ENCODE results near the gene FAM3D.
"Not testable (repeated sequence)": the region's sequence is repeated elsewhere in the genome, so short reads cannot be mapped to it uniquely, and the experiment has no call there.

The FAM3D gene

DNA sequence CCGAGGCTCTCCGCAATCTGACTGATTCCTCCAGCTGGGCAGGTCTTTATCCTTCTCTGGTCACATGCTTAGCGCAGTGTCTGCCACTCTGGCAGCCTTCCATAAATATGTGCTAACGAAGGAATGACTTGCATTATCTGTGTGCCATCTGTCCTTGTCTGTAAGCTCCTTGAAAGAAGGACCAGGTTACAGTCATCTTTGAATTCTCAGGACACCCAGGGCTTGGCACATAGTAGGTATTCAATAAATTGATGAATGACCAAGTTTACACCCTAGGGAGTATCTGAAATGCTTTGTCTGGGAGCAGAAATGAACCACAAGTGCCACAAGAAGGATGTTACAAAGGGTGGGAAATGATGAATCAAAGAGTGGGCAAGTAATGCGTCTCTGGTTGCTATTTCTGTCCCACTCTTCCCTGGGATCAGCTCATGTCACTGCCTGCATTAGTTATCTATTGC, 16.5 kb upstream of the FAM3D start:
- no peak for DNase-seq

DNA sequence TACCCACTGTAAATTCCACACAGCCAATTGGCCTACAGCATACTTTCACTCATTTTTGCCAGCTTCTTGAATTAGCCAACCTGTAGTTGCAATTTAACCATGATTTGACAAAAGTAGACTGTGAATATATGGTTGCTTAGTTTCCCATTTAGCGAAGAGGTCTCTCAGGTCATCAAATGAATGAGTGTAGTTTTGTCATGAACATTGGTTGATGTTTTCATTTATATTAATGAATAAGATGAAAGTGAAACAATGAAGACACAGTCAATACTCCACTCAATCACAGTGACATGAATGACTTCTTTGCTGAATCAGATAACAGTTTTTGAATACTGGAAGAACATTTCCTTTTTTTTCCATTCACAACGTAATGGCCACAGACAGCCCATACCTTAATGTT, 15.3 kb upstream of the FAM3D start:
- DNase-seq: no peak

DNA sequence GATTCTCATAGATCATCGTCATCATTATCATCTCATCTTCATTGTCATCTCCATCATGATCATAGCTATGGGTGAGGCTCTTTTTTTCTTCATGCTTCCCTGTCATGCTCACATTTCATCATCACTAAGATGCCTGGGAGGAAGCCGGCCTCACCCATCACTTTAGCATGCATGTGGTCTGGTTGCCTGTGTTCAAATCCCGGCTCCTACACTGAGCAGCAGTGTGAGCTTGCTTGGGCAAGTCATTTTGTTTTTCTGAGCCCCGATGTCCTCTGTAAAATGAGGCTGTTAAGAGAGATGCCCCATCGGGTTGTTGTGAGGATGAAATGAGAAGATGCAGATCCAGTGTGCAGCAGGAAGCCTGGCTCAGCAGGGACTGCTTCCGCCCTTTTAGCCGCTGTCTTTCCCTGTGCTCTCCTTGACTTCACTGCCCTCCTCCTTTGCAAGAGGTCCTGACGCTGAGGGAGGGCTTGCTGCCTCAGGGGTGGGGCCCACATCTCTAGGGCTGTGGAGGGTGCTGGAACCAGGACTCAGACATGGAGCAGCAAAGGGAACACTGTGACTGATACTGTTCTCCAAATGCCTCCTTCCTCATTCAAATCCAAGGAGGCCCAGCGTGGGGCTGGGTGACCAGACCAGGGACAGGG, 14.4 kb upstream of the FAM3D start:
- DNase-seq: no peak

DNA sequence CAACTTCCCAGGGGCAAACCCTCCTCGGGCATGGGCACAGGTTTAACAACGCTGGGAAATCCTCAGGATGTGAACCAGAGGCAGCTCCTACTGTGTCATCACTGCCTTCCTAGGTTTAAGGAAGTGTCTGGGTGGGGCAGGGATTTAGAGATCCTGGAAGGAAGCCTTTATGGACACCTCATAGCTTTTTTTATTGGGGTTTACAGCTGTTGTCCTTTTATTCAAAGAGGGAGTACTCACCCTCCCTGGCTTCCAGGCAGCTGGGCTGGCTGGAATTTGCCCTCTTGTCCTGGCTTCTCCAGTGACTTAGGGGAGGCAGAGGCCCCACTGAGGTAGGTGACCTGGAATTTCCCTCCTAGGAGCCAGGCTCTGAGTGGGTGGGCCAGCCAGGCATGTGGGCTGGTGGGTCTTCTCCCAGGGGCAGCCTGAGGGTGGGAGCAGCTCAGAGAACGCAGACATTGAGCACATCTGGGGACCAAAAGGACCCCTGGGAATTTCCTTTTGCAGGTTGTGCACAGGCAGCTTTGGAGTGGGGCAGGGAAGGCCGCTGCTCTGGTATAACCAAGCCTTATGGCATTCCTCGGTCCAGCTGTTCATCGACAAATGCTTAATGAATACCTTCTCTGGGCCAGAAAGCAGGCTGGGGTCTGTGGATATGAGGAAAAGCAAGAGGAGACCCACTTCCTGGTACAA, 13.5 kb upstream of the FAM3D start:
- no peak for DNase-seq

DNA sequence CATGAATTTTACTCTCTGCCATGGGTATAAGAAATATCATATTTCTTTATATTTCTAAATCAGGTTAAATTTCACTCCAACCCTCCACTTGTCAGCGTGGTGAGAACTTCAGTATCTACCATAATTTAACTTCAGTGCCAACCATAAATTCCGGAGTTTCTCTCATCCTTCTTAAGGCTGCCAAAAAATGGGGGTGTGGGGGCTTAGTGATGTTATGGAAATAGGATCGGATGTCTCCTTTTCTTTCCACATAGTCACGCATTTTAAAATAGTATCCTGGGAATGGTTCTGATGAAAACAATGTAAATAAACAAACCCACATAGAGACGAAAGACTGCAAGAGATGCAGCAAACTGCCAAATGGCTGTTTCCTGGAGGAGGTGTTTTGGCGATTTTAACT, 12.9 kb upstream of the FAM3D start:
- no peak for DNase-seq

DNA sequence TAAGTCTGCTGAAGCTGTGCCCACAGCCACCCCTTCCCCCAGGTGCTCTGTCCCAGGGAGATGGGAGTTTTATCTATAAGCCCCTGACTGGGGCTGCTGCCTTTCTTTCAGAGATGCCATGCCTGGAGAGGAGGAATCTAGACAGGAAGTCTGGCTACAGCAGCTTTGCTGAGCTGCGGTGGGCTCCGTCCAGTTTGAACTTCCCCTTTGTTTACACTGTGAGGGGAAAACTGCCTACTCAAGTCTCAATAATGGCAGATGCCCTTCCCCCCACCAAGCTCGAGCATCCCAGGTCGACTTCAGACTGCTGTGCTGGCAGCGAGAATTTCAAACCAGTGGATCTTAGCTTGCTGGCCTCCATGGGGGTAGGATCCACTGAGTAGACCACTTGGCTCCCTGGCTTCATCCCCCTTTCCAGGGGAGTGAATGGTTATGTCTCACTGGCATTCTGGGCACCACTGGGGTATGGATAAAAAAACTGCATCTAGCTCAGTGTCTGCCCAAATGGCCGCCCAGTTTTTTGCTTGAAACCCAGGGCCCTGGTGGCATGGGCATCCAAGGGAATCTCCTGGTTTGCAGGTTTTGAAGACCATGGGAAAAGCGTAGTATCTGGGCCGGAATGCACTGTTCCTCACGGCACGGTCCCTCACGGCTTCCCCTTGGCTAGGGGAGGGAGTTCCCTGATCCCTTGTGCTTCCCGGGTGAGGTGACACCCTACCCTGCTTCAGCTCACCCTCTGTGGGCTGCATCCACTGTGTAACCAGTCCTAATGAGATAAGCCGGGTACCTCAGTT, 11.8 kb upstream of the FAM3D start:
- DNase-seq: not testable (repeated sequence)

DNA sequence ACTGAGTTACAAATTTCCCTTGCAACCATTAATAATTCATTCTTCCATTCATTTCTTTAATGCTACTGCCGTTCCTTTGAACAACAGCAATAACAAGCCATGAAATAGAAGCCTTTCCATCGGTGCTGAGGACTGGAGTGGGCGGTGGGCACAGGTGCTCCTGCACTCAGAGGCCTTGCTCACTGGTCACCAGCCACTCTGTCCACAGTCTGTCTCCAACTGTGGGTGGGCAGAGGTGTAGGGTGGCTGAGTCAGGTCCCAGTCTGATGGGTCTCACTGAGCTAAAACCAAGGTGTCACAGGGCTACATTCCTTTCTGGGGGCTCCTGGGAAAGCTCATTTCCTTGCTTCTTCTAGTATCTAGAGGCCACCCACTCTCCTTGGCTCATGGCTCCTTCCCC, 6.3 kb upstream of the FAM3D start:
- DNase-seq: no peak

DNA sequence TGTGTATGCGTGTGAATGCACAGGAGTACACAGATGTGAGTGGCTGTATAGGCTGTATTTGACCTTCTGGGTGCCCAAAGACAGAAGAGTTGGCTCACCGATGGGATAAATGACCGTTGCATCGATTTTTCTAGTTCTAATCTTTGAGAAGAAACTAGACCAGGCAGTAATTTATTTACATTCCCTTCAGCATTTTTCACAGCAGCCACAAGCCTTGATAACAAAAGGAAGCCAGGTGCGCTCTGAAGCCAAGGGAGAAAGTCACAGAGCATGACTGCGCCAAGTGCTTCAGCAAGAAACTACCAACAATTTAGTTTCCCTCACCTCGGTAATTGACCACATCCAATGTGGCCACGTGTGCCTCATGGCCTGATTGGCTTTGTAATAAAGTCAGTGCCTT, 5.9 kb upstream of the FAM3D start:
- DNase-seq: no peak

DNA sequence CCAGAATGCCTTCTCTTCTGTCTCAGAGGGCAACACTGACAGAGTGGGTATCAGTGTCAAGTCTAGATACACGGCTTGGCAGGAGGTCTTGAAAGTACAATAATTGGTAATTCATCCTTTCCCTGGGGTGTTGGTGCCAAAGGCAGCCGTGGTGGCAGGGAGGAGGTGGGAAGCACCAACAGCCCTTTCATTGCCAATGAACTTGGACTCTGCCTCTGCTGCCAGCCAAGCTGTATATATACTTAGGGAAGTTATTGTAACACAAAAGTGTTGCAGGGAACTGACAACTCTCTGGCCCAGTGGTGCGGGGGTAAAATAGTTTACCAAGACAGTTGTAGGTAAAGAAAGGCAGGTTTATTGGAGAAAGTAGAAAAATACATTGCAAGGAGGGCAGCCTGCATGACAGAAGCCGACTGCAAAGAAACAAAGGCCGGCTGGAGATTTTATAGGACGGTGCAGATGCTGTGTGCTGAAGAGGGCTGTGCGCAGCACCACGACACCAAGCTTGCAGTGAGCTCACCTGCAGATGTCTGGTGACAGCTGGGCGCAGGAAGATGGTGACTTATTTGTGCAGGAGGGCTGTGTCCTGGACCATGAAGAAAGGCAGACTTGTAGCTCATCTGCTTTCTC, 4.0 kb upstream of the FAM3D start:
- no peak for DNase-seq

DNA sequence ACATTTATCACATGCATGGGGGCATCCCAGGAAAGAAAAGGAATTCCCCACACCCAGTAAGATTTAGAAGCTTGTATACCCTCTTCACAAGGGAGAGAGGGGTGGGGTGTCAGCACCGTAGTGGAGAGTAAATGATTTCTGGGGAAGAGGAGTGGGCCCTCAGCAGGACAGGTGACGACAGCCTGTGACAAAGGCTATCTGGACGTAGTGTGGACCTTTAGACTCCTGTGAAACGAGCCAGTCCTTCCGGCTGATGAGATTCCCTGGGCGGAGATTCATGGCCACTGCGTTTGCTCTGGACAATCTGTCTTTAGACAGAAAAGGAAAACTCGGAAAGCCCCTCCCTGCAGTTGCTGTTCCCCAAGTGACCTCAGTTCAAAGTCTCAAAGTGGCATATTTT, 1.7 kb upstream of the FAM3D start:
- DNase-seq: no peak

DNA sequence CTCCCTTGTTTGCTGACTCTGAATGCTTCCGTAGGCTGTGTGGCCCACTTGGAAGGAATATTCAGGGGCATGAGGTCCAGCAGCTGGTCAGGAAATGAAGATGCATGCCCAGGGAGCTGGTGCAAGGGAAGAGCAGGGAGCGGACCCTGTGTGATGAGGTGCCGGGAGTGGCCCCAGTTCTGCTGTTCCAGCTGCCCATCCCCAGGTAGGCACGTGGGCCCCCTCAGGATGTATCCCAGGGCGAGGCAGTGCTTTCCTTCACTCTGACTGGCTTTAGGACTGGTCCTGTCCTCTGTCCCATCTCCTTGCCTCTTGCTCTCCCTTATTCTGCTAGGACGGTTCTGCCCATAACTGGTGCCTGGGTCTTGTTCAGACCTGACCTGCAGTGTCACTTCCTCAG, 1.1 kb upstream of the FAM3D start:
- no peak for DNase-seq

DNA sequence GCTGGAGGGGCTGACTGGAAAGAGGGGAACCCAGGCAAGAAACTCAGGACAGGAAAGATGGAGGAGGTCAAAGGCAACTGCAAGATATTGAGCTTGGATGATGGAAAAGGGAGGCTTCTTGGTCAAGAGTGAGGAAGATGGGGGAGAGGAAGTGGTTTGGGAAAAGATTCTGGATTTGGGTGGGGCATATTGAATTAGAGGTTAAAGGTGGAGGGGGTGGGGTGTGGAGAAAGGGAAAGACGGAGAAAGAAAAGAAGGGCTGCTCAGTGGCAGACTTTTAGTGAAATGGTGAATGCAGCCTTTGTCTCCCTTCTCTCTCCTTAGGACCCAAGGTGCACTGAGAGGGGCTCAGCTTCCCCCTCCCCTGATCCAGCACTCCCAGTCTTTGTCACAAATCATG, 655 bp upstream of the FAM3D start:
- no peak for DNase-seq

DNA sequence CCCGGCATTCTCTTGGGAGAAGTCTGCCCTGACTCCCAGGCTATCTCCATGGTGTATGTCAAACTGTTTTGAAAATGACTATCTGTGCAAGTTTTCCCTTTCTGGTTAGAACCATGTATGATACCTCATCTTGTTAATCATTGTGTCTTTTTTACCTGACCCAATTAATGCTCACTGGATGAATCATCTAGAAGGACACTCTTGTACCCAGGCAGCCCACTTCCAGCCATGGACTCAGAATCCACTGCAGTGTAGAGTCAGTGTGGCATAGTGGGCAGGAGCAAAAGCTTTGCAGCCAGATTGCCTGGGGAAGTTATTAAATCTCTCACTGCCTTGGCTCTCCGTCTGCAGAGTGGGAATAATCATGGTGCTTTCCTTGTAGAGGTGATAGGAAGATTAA, 1.2 kb downstream of the FAM3D start:
- DNase-seq: no peak

DNA sequence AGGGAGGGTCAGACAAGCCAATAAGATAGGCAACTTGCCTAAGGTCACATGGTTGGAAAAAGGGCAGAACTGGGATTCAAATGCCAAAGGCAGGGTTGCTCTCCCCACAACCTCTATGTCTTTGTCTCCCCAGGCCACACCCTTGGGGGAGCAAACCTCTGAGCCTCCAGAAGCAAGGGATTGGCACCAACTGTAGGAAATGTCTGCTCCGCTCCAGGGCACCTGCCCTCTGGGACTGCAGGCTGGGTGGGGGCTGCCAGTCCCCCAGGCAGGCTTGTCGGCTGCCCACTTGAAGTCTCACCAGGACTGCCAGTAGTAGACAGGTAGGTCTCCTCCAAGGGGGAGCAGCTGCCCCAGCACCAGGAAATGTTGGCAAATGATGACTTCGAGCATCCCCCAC, 2.0 kb downstream of the FAM3D start:
- no peak for DNase-seq

DNA sequence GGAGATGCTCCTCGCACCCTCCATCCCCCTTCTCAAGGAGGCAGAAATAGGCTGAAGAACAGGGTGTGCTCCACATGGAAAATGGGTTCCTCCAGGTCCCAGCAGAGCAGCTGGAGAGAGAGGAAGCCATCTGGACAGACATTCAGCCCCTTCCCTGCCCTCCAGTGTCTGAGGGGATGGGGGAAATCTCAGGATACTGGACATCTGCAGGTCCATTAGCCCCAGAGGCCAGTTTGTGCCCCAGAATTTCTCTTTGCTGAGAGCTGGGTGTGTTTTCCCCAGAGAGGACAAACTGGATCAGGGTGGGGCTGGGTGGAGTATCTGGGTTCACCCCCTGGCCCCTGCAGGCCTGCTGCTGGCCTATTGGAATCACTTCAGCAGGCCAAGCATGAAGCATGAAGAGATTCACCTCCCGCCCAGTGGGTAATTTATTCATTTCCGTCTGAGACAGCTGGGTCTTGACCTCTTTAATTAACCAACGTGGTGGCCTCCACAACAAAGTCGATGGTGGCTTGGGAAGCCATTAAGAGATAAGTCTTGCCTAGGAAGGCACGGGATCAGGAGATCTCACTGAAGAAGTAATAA, 4.6 kb downstream of the FAM3D start:
- DNase-seq: no peak

DNA sequence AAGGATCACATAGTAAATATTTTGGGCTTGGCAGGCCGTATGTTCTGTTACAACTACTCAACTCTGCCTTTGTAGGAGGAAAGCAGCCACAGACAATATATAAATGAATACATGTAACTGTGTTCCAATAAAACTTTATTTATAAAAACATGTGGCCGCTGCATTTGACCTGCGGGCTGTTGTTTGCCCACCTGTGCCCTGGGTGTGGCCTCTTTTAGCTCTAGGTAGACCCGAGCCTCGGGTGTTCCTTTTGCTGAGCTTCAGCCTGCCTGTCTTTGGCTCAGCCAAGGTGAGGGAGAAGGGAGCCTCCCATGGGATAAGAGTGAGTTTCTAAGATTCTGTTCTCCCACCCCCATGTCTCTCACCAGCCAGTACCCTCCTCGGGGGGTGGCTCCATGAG, 5.6 kb downstream of the FAM3D start:
- no peak for DNase-seq

DNA sequence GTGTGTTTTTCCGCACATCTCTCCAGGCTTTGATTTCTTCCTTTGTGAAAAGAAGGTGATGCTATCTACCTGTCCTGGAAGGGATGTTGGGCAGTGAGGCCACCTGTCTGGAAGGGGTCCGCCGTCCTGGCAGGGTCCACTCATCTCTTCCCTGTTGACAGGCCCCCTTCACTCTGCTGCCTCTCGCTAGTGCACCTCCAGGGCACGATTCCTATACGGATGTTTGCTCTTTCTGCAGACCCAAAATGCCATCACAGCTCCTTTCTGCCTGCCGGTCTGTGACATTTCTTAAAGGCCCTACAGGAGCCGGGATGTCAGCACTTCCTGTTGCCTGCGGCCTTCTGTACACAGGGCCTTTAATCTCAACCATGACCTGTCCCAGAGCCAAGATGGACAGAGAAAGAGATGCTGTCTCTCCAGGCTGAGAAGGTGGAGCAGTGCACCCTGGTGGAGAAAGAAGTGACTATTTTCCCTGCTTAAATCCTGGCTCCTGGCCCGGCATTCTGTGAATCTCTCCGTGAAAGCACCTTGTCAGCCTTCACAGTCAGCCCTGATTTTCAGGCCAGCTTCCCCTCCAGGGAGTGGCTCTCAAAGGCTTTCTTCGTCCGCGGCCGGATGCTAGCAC, 7.4 kb downstream of the FAM3D start:
- no peak for DNase-seq

DNA sequence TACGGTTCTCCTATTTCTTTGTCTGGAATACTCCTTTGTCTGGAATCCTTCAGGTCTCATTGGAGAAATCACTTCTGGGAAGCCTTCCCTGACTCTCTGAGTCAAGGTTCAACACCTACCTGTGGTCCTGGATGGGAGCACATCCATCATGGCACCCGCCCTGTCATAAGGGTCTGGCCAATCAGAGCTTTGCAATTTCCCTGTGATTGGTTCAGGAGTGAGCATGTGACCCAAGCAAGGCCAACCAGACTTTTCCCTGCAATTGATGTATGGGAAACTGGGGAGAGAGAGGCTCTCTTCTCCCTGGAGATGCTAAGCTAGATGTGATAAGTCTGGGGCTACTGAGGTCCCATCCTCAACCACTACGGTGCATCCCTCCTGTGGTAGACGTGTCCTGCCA, 8.1 kb downstream of the FAM3D start:
- no peak for DNase-seq

DNA sequence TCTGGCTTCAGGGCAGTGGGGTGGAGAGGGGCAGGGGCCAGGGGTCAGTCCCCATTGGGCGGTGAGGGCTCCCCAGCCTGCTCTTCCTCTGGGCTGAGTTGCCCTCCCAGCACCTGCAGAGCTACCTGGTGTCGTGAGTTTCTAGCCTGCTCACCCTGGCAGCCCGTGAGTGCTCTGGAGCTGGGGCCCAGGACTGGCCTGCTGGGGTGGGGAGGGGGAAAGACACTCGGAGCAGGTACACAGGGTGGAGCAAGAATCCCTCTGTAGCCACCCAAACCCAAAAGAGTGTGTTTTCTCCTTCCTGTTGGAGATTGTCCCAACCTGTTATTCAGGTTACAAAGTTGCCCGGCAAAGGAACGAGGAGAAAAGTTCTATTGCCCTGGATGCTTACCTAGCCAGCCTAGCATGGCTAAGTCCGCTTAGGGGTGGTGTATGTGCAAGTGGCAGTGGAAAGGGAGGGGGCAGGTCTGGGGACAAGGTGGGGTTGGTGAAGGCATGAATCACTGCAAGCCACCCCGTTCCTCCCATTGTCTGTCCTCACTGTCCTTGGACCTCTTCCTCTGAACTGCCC, 8.9 kb downstream of the FAM3D start:
- DNase-seq: no peak

DNA sequence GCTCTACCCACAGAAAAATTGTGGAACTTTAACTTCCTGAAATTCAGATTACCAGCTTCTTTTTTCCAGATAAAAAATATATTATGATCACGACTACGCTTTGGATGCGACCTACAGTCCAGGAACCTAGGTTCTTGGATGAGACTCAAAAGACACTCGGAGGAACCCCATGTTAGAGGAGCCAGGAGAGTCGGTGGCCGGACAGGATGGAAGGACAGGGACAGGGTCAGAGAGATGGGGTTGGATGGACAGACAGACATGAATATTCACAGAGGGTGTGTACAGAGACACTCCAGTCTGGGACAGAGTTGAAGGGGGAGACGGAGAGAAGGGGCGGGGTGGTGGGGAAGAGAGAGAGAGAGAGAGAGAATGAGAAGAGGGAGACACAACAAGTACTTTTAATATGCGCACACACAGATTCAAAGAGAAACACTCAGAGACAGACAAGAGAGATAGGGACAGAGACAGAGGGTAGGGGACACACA, 9.5 kb downstream of the FAM3D start:
- no peak for DNase-seq

DNA sequence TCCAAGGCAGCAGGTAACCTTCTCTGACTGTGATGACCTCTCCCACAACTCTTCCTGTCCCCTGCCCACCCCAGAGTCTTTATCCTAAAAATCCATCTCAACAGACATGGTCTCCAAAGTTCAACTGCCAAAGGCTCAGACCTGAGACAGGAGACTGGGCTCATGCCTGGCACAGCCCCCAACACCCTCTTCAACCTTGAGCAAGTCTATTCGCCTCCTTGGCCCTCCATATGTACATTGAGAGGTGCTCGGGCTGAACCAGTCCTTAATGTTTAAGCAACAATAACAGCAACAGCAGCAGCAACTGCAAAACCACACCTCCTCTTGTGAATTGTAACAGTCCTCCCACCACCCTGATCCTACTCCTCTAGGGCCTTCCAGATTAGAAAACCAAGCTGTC, 9.9 kb downstream of the FAM3D start:
- DNase-seq: no peak

DNA sequence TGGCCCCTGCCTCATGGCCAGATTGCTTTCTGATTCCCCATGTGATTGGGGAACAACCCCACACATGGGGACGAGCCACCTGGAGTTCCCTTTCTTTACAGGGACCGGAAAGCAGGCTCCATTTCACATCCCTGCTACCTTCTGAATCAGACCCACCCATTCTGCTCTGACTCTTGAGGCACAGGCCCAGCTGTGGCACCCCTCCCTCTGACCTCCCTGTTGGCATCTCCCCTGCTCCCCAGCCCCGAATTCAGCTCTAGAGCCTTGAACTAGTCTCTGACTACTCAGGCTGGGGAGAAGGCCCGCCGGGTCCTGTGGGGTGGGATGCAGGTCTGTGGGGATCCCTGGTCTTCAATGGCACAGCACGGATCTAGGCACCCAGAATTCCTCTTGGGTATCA, 12.1 kb downstream of the FAM3D start:
- no peak for DNase-seq
